GM19397 (cell line): ENCODE results near the gene C6orf120.
"Not testable (repeated sequence)": the region's sequence is repeated elsewhere in the genome, so short reads cannot be mapped to it uniquely, and the experiment has no call there.

ENCODE experiments used
- ATAC-seq: cut with Tn5 transposase; IDR thresholded peaks from one replicate; pipeline ENCODE4 v1.9.1; 2021; ENCODE audit warnings: mild to moderate bottlenecking, moderate library complexity; ENCODE audit not compliant: unreplicated experiment

Gene C6orf120

GRCh38 chr6:169677096-169677495 lies 24.8 kb upstream of the C6orf120 start:
- ATAC-seq = no peak

- no peak for ATAC-seq
Observed at GRCh38 chr6:169678342-169678741, 23.6 kb upstream of the C6orf120 start.

- no peak for ATAC-seq
Observed at GRCh38 chr6:169684056-169684455, 17.9 kb upstream of the C6orf120 start.

GRCh38 chr6:169685860-169686259 lies 16.1 kb upstream of the C6orf120 start:
- no peak for ATAC-seq

GRCh38 chr6:169689287-169689686 lies 12.6 kb upstream of the C6orf120 start:
- ATAC-seq = no peak

- no peak for ATAC-seq
Observed at GRCh38 chr6:169691260-169691659, 10.7 kb upstream of the C6orf120 start.

- ATAC-seq = no peak
Observed at GRCh38 chr6:169692516-169692915, 9.4 kb upstream of the C6orf120 start.

- no peak for ATAC-seq
Observed at GRCh38 chr6:169695131-169695530, 6.8 kb upstream of the C6orf120 start.

- not testable (repeated sequence) for ATAC-seq
Observed at GRCh38 chr6:169697115-169697514, 4.8 kb upstream of the C6orf120 start.

GRCh38 chr6:169700296-169700695 lies 1.6 kb upstream of the C6orf120 start:
- ATAC-seq = no peak

GRCh38 chr6:169701311-169701953 lies 494 bp upstream of the C6orf120 start:
- no peak for ATAC-seq

- peak; percentile 4 for ATAC-seq
Observed at GRCh38 chr6:169702840-169703246, 917 bp downstream of the C6orf120 start.

- no peak for ATAC-seq
Observed at GRCh38 chr6:169707772-169708171, 5.8 kb downstream of the C6orf120 start.

GRCh38 chr6:169709293-169709692 lies 7.4 kb downstream of the C6orf120 start:
- no peak for ATAC-seq

- ATAC-seq = no peak
Observed at GRCh38 chr6:169710009-169710408, 8.1 kb downstream of the C6orf120 start.

- ATAC-seq = no peak
Observed at GRCh38 chr6:169714178-169714577, 12.3 kb downstream of the C6orf120 start.

- ATAC-seq = no peak
Observed at GRCh38 chr6:169714595-169714994, 12.7 kb downstream of the C6orf120 start.

GRCh38 chr6:169719117-169719516 lies 17.2 kb downstream of the C6orf120 start:
- ATAC-seq = no peak

GRCh38 chr6:169720207-169720855 lies 18.4 kb downstream of the C6orf120 start:
- ATAC-seq = no peak

- ATAC-seq = no peak
Observed at GRCh38 chr6:169722362-169723199, 20.7 kb downstream of the C6orf120 start.

GRCh38 chr6:169723200-169723909 lies 21.4 kb downstream of the C6orf120 start:
- ATAC-seq = peak; percentile 36
